ENCODE data around the gene TTC28.

- TF ChIP-seq CTCF (IDR thresholded peaks at IDR 0.05) (no peak), EZH2 (IDR thresholded peaks at IDR 0.05) (peak; percentile 33), EZH2phosphoT487 (IDR thresholded peaks at IDR 0.05) (no peak)
These were observed 236.7 kb downstream of the TTC28 start for GRCh38 chr22:28442711-28443525.
